OCI-LY3 (cell line): Measurements from ENCODE around the gene CTCF.

ENCODE experiments used
- EZH2phosphoT487 ChIP-seq: fragments of 200-600 bp; shearing (Covaris generic); IDR thresholded peaks from 2 replicates; pipeline ENCODE4 v1.6.1; 2018; ENCODE audit warnings: antibody characterized with exemption, mixed run types, low read depth
- TF ChIP-seq, protein P1 (sequence below): fragments of 200-600, 300-600 bp; sonication (generic); IDR thresholded peaks from 2 replicates; pipeline ENCODE4 v1.5.1; 2014; ENCODE audit warnings: antibody characterized with exemption, low read length, low read depth

- TF ChIP-seq, protein P1, sequence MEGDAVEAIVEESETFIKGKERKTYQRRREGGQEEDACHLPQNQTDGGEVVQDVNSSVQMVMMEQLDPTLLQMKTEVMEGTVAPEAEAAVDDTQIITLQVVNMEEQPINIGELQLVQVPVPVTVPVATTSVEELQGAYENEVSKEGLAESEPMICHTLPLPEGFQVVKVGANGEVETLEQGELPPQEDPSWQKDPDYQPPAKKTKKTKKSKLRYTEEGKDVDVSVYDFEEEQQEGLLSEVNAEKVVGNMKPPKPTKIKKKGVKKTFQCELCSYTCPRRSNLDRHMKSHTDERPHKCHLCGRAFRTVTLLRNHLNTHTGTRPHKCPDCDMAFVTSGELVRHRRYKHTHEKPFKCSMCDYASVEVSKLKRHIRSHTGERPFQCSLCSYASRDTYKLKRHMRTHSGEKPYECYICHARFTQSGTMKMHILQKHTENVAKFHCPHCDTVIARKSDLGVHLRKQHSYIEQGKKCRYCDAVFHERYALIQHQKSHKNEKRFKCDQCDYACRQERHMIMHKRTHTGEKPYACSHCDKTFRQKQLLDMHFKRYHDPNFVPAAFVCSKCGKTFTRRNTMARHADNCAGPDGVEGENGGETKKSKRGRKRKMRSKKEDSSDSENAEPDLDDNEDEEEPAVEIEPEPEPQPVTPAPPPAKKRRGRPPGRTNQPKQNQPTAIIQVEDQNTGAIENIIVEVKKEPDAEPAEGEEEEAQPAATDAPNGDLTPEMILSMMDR, result no peak
- no peak for TF ChIP-seq EZH2phosphoT487
Observed at GRCh38 chr16:67661101-67661761, 98.9 kb downstream of the CTCF start.
